ENCODE results near the gene ACTL9. TPM values are rescaled to one million over a fixed set of nuclear protein-coding genes. Genes with fewer than 3 reads are reported as not detected.

ACTL9 gene
- total RNA-seq, 1 experiment from 2014 or later, result not detected

- ChIA-PET CTCF (interaction anchor here (0.6 to 2.3 kb wide), 3 partner anchors 10 to 406 kb away, joined by 3 to 8 read pairs (median 3); no protein-coding TSS in a partner anchor), POLR2A (no interaction called here)
- DNase-seq (ENCODE audit: low spot score) (no peak), ATAC-seq (no peak)
- no peak overlapping the region for H3K27ac Mint-ChIP-seq
- no peaks in the 10 kb centered on the region for H3K36me3 Mint-ChIP-seq
- peaks cover 14% of the 10 kb centered on the region for H3K9me3 Mint-ChIP-seq
- H3K4me1 Mint-ChIP-seq, result no peaks in the 10 kb centered on the region
- TF ChIP-seq ERG (CRISPR knock-in tag; IDR thresholded peaks at IDR 0.05) (no peak), RORB (CRISPR knock-in tag; IDR thresholded peaks at IDR 0.05) (no peak), SP1 (CRISPR knock-in tag; conservative IDR thresholded peaks at IDR 0.05) (no peak), NR2C2 (CRISPR knock-in tag; IDR thresholded peaks at IDR 0.05) (no peak), ZSCAN18 (CRISPR knock-in tag; IDR thresholded peaks at IDR 0.05) (no peak), ZNF416 (CRISPR knock-in tag; IDR thresholded peaks at IDR 0.05) (no peak), GTF2I (CRISPR knock-in tag; conservative IDR thresholded peaks at IDR 0.05) (no peak), CTCF (IDR thresholded peaks at IDR 0.05) (no peak)
- no peak overlapping the region for H3K4me3 Mint-ChIP-seq
- H3K27me3 Mint-ChIP-seq (ENCODE audit: low read depth), result no peaks in the 10 kb centered on the region; the same call in 1 of the 2 replicates
These were observed 34.5 kb downstream of the ACTL9 start for GRCh38 chr19:8663920-8664670.

- Mint-ChIP-seq H3K4me1 (no peaks in the 10 kb centered on the region), H3K27me3 (ENCODE audit: low read depth) (no peaks in the 10 kb centered on the region; the same call in 1 of the 2 replicates), H3K4me3 (no peak overlapping the region), H3K36me3 (no peaks in the 10 kb centered on the region), H3K27ac (no peak overlapping the region), H3K9me3 (peaks cover 7% of the 10 kb centered on the region)
- no peak for TF ChIP-seq E2F4 (CRISPR knock-in tag; IDR thresholded peaks at IDR 0.05; ENCODE audit: borderline replicate concordance, low read depth)
- ATAC-seq (no peak), DNase-seq (ENCODE audit: low spot score) (no peak)
- ChIA-PET POLR2A (no interaction called here), CTCF (no interaction called here)
These were observed 36.3 kb downstream of the ACTL9 start for GRCh38 chr19:8662263-8662662.

- H3K36me3 Mint-ChIP-seq, result no peaks in the 10 kb centered on the region
- H3K27me3 Mint-ChIP-seq (ENCODE audit: low read depth), result peaks cover 4% of the 10 kb centered on the region; the same call in 1 of the 2 replicates
- POLR2A ChIA-PET, result interaction anchor here (0.6 kb wide), 1 partner anchor 308 kb away, joined by 8 read pairs; no protein-coding TSS in a partner anchor
- peaks cover under 1% of the 10 kb centered on the region for H3K9me3 Mint-ChIP-seq
- H3K4me1 Mint-ChIP-seq, result no peaks in the 10 kb centered on the region
- no peak overlapping the region for H3K27ac Mint-ChIP-seq
- CTCF ChIA-PET, result interaction anchor here (1.4 kb wide), 1 partner anchor 38 kb away, joined by 4 read pairs; the partner anchor contains the start of gene ACTL9
- H3K4me3 Mint-ChIP-seq, result no peak overlapping the region
- TF ChIP-seq CTCF (IDR thresholded peaks at IDR 0.05) (no peak), GABPB1 (CRISPR knock-in tag; IDR thresholded peaks at IDR 0.05) (no peak), ZNF232 (CRISPR knock-in tag; IDR thresholded peaks at IDR 0.05) (no peak), ATF2 (CRISPR knock-in tag; IDR thresholded peaks at IDR 0.05; ENCODE audit: borderline replicate concordance, low read depth) (no peak), ZNF423 (CRISPR knock-in tag; IDR thresholded peaks at IDR 0.05) (no peak), ZMAT4 (CRISPR knock-in tag; IDR thresholded peaks at IDR 0.05) (no peak), E2F4 (CRISPR knock-in tag; IDR thresholded peaks at IDR 0.05; ENCODE audit: borderline replicate concordance, low read depth) (no peak), FOXJ3 (CRISPR knock-in tag; IDR thresholded peaks at IDR 0.05; ENCODE audit: borderline replicate concordance) (no peak)
- no peak for ATAC-seq
- no peak for DNase-seq (ENCODE audit: low spot score)
These were observed 38.7 kb downstream of the ACTL9 start for GRCh38 chr19:8659905-8660304.

Measured in WTC11 (cell line).